Activated CD4-positive, alpha-beta T cell treated with anti-CD3 and anti-CD28 coated beads, Interleukin-2, amount 50 U/mL, for 48 hours (primary cell): ENCODE measurements around the gene PEPD.

ENCODE experiments used
- DNase-seq, 2 experiments: peaks; one replicate each; pipeline ENCODE4 v3.0.0-alpha.2; 2020

The PEPD gene

GRCh38 chr19:33456076-33456844 is 65.3 kb downstream of the PEPD start:
- DNase-seq: no peak

GRCh38 chr19:33453265-33453664 is 68.3 kb downstream of the PEPD start:
- no peak for DNase-seq

GRCh38 chr19:33450689-33451088 is 70.9 kb downstream of the PEPD start:
- no peak for DNase-seq

- DNase-seq: no peak
Observed at GRCh38 chr19:33449799-33450198, 71.8 kb downstream of the PEPD start.

GRCh38 chr19:33448159-33448516 is 73.5 kb downstream of the PEPD start:
- no peak for DNase-seq

GRCh38 chr19:33447336-33448158 is 74.0 kb downstream of the PEPD start:
- DNase-seq: no peak

- no peak for DNase-seq
Observed at GRCh38 chr19:33446330-33447293, 75.0 kb downstream of the PEPD start.

GRCh38 chr19:33445442-33446329 is 75.9 kb downstream of the PEPD start:
- no peak for DNase-seq

- DNase-seq: no peak
Observed at GRCh38 chr19:33444562-33445441, 76.8 kb downstream of the PEPD start.

- no peak for DNase-seq
Observed at GRCh38 chr19:33443638-33444561, 77.7 kb downstream of the PEPD start.

- no peak for DNase-seq
Observed at GRCh38 chr19:33442706-33443105, 78.9 kb downstream of the PEPD start.

GRCh38 chr19:33441828-33442227 is 79.8 kb downstream of the PEPD start:
- no peak for DNase-seq

GRCh38 chr19:33441277-33441699 is 80.3 kb downstream of the PEPD start:
- DNase-seq: no peak

GRCh38 chr19:33440682-33441081 is 80.9 kb downstream of the PEPD start:
- DNase-seq: no peak

- no peak for DNase-seq
Observed at GRCh38 chr19:33440241-33440640, 81.3 kb downstream of the PEPD start.

- no peak for DNase-seq
Observed at GRCh38 chr19:33438987-33439781, 82.4 kb downstream of the PEPD start.

GRCh38 chr19:33437821-33438671 is 83.5 kb downstream of the PEPD start:
- DNase-seq: no peak

- no peak for DNase-seq
Observed at GRCh38 chr19:33437393-33437820, 84.2 kb downstream of the PEPD start.
